Panc1 (cell line): ENCODE measurements around the gene TEKT3. TPM values are rescaled to one million over a fixed set of nuclear protein-coding genes. Genes with fewer than 3 reads are reported as not detected.

Source experiments
- ATAC-seq: fragments of 200-7000 bp; cut with Tn5 transposase; 2 replicates; pipeline ENCODE4 v1.9.1; 2020; ENCODE audit warnings: mild to moderate bottlenecking, moderate library complexity
- BruUV-seq: library from RNA; stranded (reverse); fragments of 400-500 nt; replicated peaks from 2 replicates; lab custom pipeline; 2021; lab: Mats Ljungman, UMichigan
- CTCF ChIA-PET: fragments of 300-600 bp; sonication (Branson Sonifier 250); formaldehyde crosslinking; loops from one replicate; lab custom pipeline; 2022; ENCODE audit warnings: antibody characterized with exemption; lab: Charles Lee
- POLR2A ChIA-PET: fragments of 300-600 bp; sonication (Branson Sonifier 250); formaldehyde crosslinking; loops from one replicate; lab custom pipeline; 2022; ENCODE audit warnings: antibody characterized with exemption; lab: Charles Lee
- DNase-seq: peaks from one replicate; pipeline ENCODE4 v3.0.0-alpha.2; 2010; ENCODE audit warnings: low read depth, low spot score
- H3K27ac ChIP-seq: 2 replicates; pipeline ENCODE4 v1.5.1; 2011; ENCODE audit warnings: mild to moderate bottlenecking, low read length, inconsistent platforms
- H3K27me3 ChIP-seq: fragments of 200-500 bp; sonication (Bioruptor generic); 2 replicates; pipeline ENCODE4 v1.6.0; 2014; ENCODE audit warnings: low read length, inconsistent platforms; ENCODE audit not compliant: control insufficient read depth, insufficient read depth
- H3K36me3 ChIP-seq: fragments of 200-500 bp; sonication (Bioruptor generic); 2 replicates; pipeline ENCODE4 v1.5.1; 2014; ENCODE audit warnings: inconsistent platforms, mild to moderate bottlenecking, low read length, moderate library complexity; ENCODE audit not compliant: control insufficient read depth, insufficient read depth
- H3K4me1 ChIP-seq: 2 replicates; pipeline ENCODE4 v1.5.1; 2011; ENCODE audit warnings: inconsistent platforms, mild to moderate bottlenecking, low read length, moderate library complexity; ENCODE audit not compliant: control insufficient read depth, insufficient read depth
- H3K4me3 ChIP-seq, 2 experiments: 2 replicates each; pipeline ENCODE4 v1.5.1; 2011 to 2012; ENCODE audit warnings: low read depth in 2 of 2, low read length in 2 of 2, mild to moderate bottlenecking in 2 of 2, inconsistent platforms in 1 of 2, moderate library complexity in 1 of 2
- H3K9me3 ChIP-seq: fragments of 200-500 bp; sonication (Bioruptor generic); 2 replicates; pipeline ENCODE4 v1.5.1; 2014; ENCODE audit warnings: low read depth, mild to moderate bottlenecking, inconsistent platforms, low read length, moderate library complexity; ENCODE audit not compliant: control insufficient read depth, insufficient read depth
- CTCF ChIP-seq: fragments of 450-650 bp; IDR thresholded peaks from 2 replicates; pipeline ENCODE4 v1.5.1; 2017; ENCODE audit warnings: mild to moderate bottlenecking
- POLR2AphosphoS5 ChIP-seq: IDR thresholded peaks from 2 replicates; pipeline ENCODE4 v1.6.1; 2012; ENCODE audit warnings: mild to moderate bottlenecking, low read depth, low read length, moderate library complexity
- REST ChIP-seq, 2 experiments: IDR thresholded peaks; 2 replicates each; pipeline ENCODE4 v1.6.1; 2011 to 2012; ENCODE audit warnings: low read depth in 2 of 2, control low read depth in 1 of 2, low read length in 1 of 2, mild to moderate bottlenecking in 1 of 2, moderate library complexity in 1 of 2; ENCODE audit not compliant: insufficient read depth in 1 of 2
- SIN3A ChIP-seq: IDR thresholded peaks from 2 replicates; pipeline ENCODE4 v1.6.1; 2012; ENCODE audit warnings: low read depth, mild to moderate bottlenecking, low read length, moderate library complexity, borderline replicate concordance; ENCODE audit not compliant: insufficient read depth
- TCF7L2 ChIP-seq: IDR thresholded peaks from 2 replicates; pipeline ENCODE4 v1.6.1; 2011; ENCODE audit warnings: mild to moderate bottlenecking, low read depth, low read length, inconsistent platforms
- in situ Hi-C: cut with HindIII; loops from 2 replicates; pipeline ENCODE4 v1.10.0; 2016; ENCODE audit warnings: low sequenced_read_pairs, low pct_unique_long_range_greater_than_20kb
- intact Hi-C: fragments of 100-400 bp; cut with micrococcal nuclease; formaldehyde crosslinking; loops from one replicate; pipeline ENCODE4 v1.10.0; 2022; ENCODE audit not compliant: unreplicated experiment
- total RNA-seq: library from RNA; stranded (reverse); gene quantifications from one replicate; pipeline ENCODE4 v1.2.1, GENCODE V29; 2021; ENCODE audit not compliant: unreplicated experiment

Gene TEKT3
- total RNA-seq, 1 experiment from 2014 or later = not detected

DNA sequence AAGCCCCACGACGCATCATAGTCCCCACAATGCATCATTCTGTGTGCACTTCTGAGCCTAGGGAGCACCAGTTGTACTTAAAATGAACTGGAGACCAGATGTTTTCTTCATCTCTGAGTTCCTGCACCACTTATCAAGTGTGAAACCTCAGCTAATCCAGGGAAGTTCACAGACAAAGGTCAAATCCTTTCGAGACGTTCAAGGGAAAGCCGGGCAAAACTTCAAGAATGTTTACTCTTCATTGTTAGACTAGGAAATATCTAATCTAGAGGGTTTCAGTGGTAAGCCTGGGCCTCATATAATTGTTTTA, 71.7 kb downstream of the TEKT3 start:
- no peak overlapping the region for H3K27ac ChIP-seq
- no peak overlapping the region for H3K4me3 ChIP-seq
- H3K4me1 ChIP-seq = no peaks in the 10 kb centered on the region
- intact Hi-C loops = no loop called here
- ChIA-PET CTCF (no interaction called here), POLR2A (no interaction called here)
- no TSS peak for BruUV-seq
- no peaks in the 10 kb centered on the region; the same call in none of the 2 replicates for H3K27me3 ChIP-seq
- H3K9me3 ChIP-seq = no peaks in the 10 kb centered on the region
- H3K36me3 ChIP-seq = no peaks in the 10 kb centered on the region
- ATAC-seq = no peak
- DNase-seq = no peak
- no peak for TF ChIP-seq SIN3A
- no peak for TF ChIP-seq POLR2AphosphoS5
- TF ChIP-seq CTCF = no peak
- TF ChIP-seq TCF7L2 = no peak
- no peak for TF ChIP-seq REST (IDR thresholded peaks at IDR 0.05; ENCODE audit: insufficient read depth in 1 of 2, low read depth in 2 of 2, low read length in 1 of 2)
- in situ Hi-C loops = no loop called here

- BruUV-seq = no TSS peak
- Histone ChIP-seq H3K9me3 (no peaks in the 10 kb centered on the region), H3K36me3 (no peaks in the 10 kb centered on the region), H3K27ac (no peak overlapping the region), H3K4me1 (no peaks in the 10 kb centered on the region), H3K4me3 (no peak overlapping the region), H3K27me3 (no peaks in the 10 kb centered on the region; the same call in none of the 2 replicates)
- TF ChIP-seq TCF7L2 = no peak
- TF ChIP-seq SIN3A = no peak
- TF ChIP-seq POLR2AphosphoS5 = no peak
- intact Hi-C loops = no loop called here
- DNase-seq = no peak
- ChIA-PET CTCF (no interaction called here), POLR2A (no interaction called here)
- no peak for ATAC-seq
- in situ Hi-C loops = no loop called here
Measured at GRCh38 chr17:15269087-15269779, 72.2 kb downstream of the TEKT3 start.

- in situ Hi-C loops (no loop called here), intact Hi-C loops (no loop called here)
- no TSS peak for BruUV-seq
- no peak for DNase-seq
- no peak for ATAC-seq
- Histone ChIP-seq H3K27me3 (peaks cover 8% of the 10 kb centered on the region), H3K27ac (no peak overlapping the region), H3K4me1 (no peaks in the 10 kb centered on the region), H3K4me3 (no peak overlapping the region), H3K36me3 (no peaks in the 10 kb centered on the region), H3K9me3 (no peaks in the 10 kb centered on the region)
- TF ChIP-seq POLR2AphosphoS5 (no peak), TCF7L2 (no peak), SIN3A (no peak), CTCF (no peak), REST (IDR thresholded peaks at IDR 0.05; ENCODE audit: insufficient read depth in 1 of 2, low read depth in 2 of 2, low read length in 1 of 2) (no peak)
- ChIA-PET POLR2A (interaction anchor here (0.6 kb wide), 1 partner anchor 159 kb away, joined by 3 read pairs; no protein-coding TSS in a partner anchor), CTCF (no interaction called here)
Measured at GRCh38 chr17:15268461-15268860, 72.9 kb downstream of the TEKT3 start.
